Activated CD4-positive, alpha-beta T cell treated with anti-CD3 and anti-CD28 coated beads for 36 hours (primary cell): ENCODE results near the gene TBC1D22B. TPM values are rescaled to one million over a fixed set of nuclear protein-coding genes. Genes with fewer than 3 reads are reported as not detected.
A peak's percentile ranks its signal among the peaks of the same experiment; 100 is the strongest.
"Not testable (repeated sequence)": the region's sequence is repeated elsewhere in the genome, so short reads cannot be mapped to it uniquely, and the experiment has no call there.

Experiments used
- ATAC-seq: fragments of 200-7000 bp; cut with Tn5 transposase; one replicate; pipeline ENCODE4 v1.10.0; 2021; ENCODE audit warnings: mild to moderate bottlenecking, moderate library complexity
- CTCF ChIA-PET: fragments of 350-600 bp; sonication (Branson Sonifier 250); formaldehyde crosslinking; loops from one replicate; lab custom pipeline; 2021; ENCODE audit warnings: antibody characterized with exemption; lab: Charles Lee
- POLR2A ChIA-PET: fragments of 350-600 bp; sonication (Branson Sonifier 250); formaldehyde crosslinking; loops from one replicate; lab custom pipeline; 2021; ENCODE audit warnings: antibody characterized with exemption, inconsistent platforms; lab: Charles Lee
- DNase-seq: peaks from one replicate; pipeline ENCODE4 v3.0.0-alpha.2; 2020
- H3K27ac Mint-ChIP-seq: one replicate; pipeline ENCODE4 v1.8.0; 2021; ENCODE audit warnings: mixed read lengths
- H3K27me3 Mint-ChIP-seq: one replicate; pipeline ENCODE4 v1.8.0; 2021; ENCODE audit warnings: mixed read lengths
- H3K36me3 Mint-ChIP-seq: one replicate; pipeline ENCODE4 v1.8.0; 2021; ENCODE audit warnings: low read depth, mixed read lengths
- H3K4me1 Mint-ChIP-seq: one replicate; pipeline ENCODE4 v1.8.0; 2021; ENCODE audit warnings: mixed read lengths
- H3K4me3 Mint-ChIP-seq: one replicate; pipeline ENCODE4 v1.8.0; 2021; ENCODE audit warnings: mild to moderate bottlenecking, moderate library complexity, mixed read lengths
- H3K9me3 Mint-ChIP-seq: one replicate; pipeline ENCODE4 v1.8.0; 2021; ENCODE audit warnings: low read depth, mixed read lengths
- intact Hi-C, 2 experiments: fragments of 100-400 bp; cut with DNase I in 1 of 2; cut with micrococcal nuclease in 1 of 2; formaldehyde crosslinking; loops; one replicate each; pipeline versions ENCODE4 v1.14.2 to v1.15.1; 2022 to 2024; cut with DNase I, micrococcal nuclease
- total RNA-seq, 2 experiments: library from RNA; stranded (reverse); gene quantifications; one replicate each; pipeline ENCODE4 v1.2.3, GENCODE V29; 2021

The TBC1D22B gene
- total RNA-seq, 2 experiments from 2014 or later, result 14.9 to 17.0 TPM

DNA sequence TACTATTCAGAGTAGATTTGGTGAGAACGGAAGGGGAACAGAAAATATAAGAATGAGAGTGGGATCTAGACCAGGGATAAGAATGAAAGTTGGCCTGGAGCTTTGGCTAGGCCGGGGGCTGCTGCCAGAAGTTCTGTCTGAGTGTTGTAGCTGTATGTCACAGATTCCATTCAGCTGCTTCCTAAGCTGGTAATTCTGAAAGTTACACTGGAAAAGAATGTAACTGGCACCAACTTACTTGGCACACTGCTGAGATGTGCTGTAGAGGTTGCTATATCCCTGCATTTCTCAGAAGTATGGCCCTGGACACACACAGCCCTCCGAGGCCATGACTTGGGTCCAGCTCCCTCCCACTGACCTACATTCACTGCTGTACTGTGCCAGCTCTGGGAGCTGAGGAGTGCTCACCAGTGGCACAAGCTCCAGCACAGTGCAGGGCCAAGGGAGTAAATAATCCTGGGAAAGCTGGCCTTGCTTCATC lies 26.1 kb downstream of the TBC1D22B start:
- no peaks in the 10 kb centered on the region for H3K27me3 Mint-ChIP-seq
- POLR2A ChIA-PET, result no interaction called here
- H3K4me3 Mint-ChIP-seq, result no peak overlapping the region
- intact Hi-C loops, result no loop called here
- peaks cover 20% of the 10 kb centered on the region for H3K4me1 Mint-ChIP-seq
- H3K36me3 Mint-ChIP-seq, result peaks cover 55% of the 10 kb centered on the region
- DNase-seq, result no peak
- no peak overlapping the region for H3K27ac Mint-ChIP-seq
- CTCF ChIA-PET, result interaction anchor here (0.6 kb wide), 1 partner anchor 8 kb away, joined by 3 read pairs; no protein-coding TSS in a partner anchor
- ATAC-seq, result no peak
- no peaks in the 10 kb centered on the region for H3K9me3 Mint-ChIP-seq

GRCh38 chr6:37284781-37285180 lies 27.2 kb downstream of the TBC1D22B start:
- Mint-ChIP-seq H3K4me3 (no peak overlapping the region), H3K36me3 (peaks cover 56% of the 10 kb centered on the region), H3K27ac (no peak overlapping the region), H3K4me1 (peaks cover 30% of the 10 kb centered on the region), H3K9me3 (no peaks in the 10 kb centered on the region), H3K27me3 (no peaks in the 10 kb centered on the region)
- intact Hi-C loops, result no loop called here
- ChIA-PET POLR2A (interaction anchor here (0.6 kb wide), 1 partner anchor 44 kb away, joined by 3 read pairs; no protein-coding TSS in a partner anchor), CTCF (interaction anchor here (0.6 to 1.0 kb wide), 3 partner anchors 9 to 266 kb away, joined by 3 read pairs; no protein-coding TSS in a partner anchor)
- ATAC-seq (no peak), DNase-seq (no peak)

DNA sequence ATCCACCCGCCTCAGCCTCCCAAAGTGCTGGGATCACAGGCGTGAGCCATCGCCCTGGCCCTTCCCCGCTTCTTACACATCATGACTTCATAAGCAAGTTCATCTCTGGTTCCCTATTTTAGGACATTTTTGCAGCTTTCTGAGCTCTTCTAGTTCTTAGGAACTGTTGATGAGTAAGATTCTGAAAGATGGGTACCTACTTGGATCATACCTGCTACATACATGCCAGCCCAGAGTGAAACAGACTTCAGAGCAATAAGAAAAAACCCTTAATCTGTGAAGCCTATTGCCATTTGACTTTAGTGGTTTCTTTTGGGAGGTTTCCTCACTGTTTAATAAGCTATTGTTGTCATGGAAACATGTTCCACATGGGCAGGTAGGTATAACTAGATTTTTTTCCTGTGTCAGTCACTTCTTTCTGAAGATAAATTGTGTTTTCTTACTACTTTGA lies 28.3 kb downstream of the TBC1D22B start:
- peak; percentile 64 for ATAC-seq
- ChIA-PET POLR2A (interaction anchor here (0.6 to 1.2 kb wide), 6 partner anchors 15 to 1353 kb away, joined by 3 to 13 read pairs (median 4); partner anchors contain the start of genes TBC1D22B and TMEM217), CTCF (interaction anchor here (0.6 to 1.2 kb wide), 3 partner anchors 20 to 115 kb away, joined by 3 to 4 read pairs (median 3); no protein-coding TSS in a partner anchor)
- H3K4me3 Mint-ChIP-seq, result no peak overlapping the region
- no peaks in the 10 kb centered on the region for H3K27me3 Mint-ChIP-seq
- H3K36me3 Mint-ChIP-seq, result peaks cover 56% of the 10 kb centered on the region
- intact Hi-C loops, result loop anchor here in 1 of 2 experiments (1.0 kb wide), 1 partner anchor 46 kb away; no protein-coding TSS in a partner anchor
- H3K4me1 Mint-ChIP-seq, result peaks cover 35% of the 10 kb centered on the region
- peak overlapping the region; percentile 55 for H3K27ac Mint-ChIP-seq
- H3K9me3 Mint-ChIP-seq, result no peaks in the 10 kb centered on the region
- DNase-seq, result peak; percentile 40

DNA sequence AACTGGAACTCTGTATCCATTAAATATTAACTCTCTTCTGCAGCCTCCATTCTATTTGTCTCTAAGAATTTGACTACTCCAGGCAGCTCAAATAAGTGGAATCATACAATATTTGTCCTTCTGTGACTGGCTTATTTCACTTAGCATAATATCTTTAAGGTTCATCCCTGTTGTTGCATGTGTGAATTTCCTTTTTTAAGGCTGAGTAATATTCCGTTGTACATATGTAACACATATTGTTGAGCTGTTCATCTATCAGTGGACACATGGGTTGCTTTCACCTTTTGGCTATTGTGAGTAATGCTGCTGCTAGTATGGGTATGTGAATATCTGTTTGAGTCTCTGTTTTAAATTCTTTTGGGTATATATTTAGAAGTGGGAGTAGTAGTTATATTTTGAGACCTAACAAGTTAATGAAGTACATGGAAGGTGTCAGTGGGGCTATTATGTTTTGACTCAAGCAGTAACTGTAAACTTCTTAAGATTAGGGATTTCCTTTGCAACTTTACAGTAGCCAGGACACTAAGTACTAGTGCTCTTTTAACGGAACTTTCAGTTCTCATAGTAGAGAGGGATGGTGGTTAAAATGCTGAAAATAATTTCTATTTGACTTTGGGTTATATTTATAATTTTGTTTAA lies 30.1 kb downstream of the TBC1D22B start:
- H3K4me3 Mint-ChIP-seq, result no peak overlapping the region
- DNase-seq, result no peak
- H3K27ac Mint-ChIP-seq, result no peak overlapping the region
- H3K27me3 Mint-ChIP-seq, result no peaks in the 10 kb centered on the region
- H3K36me3 Mint-ChIP-seq, result peaks cover 64% of the 10 kb centered on the region
- no peak for ATAC-seq
- no peaks in the 10 kb centered on the region for H3K9me3 Mint-ChIP-seq
- ChIA-PET CTCF (interaction anchor here (0.7 to 1.0 kb wide), 2 partner anchors 23 to 216 kb away, joined by 3 read pairs; no protein-coding TSS in a partner anchor), POLR2A (no interaction called here)
- intact Hi-C loops, result no loop called here
- peaks cover 35% of the 10 kb centered on the region for H3K4me1 Mint-ChIP-seq

- ChIA-PET POLR2A (no interaction called here), CTCF (interaction anchor here (0.7 to 1.8 kb wide), 2 partner anchors 36 to 216 kb away, joined by 3 to 5 read pairs; no protein-coding TSS in a partner anchor)
- Mint-ChIP-seq H3K36me3 (peaks cover 59% of the 10 kb centered on the region), H3K9me3 (no peaks in the 10 kb centered on the region), H3K27ac (no peak overlapping the region), H3K4me3 (no peak overlapping the region), H3K27me3 (no peaks in the 10 kb centered on the region), H3K4me1 (peaks cover 35% of the 10 kb centered on the region)
- ATAC-seq, result no peak
- no peak for DNase-seq
- intact Hi-C loops, result no loop called here
These were observed 30.7 kb downstream of the TBC1D22B start for GRCh38 chr6:37288247-37288646.

GRCh38 chr6:37289931-37290330 lies 32.4 kb downstream of the TBC1D22B start:
- no peaks in the 10 kb centered on the region for H3K9me3 Mint-ChIP-seq
- ChIA-PET POLR2A (interaction anchor here (0.6 to 1.0 kb wide), 3 partner anchors 32 to 117 kb away, joined by 3 read pairs; partner anchors contain the start of genes TBC1D22B and TMEM217), CTCF (interaction anchor here (0.5 to 1.8 kb wide), 2 partner anchors 34 to 270 kb away, joined by 3 to 5 read pairs; no protein-coding TSS in a partner anchor)
- peak overlapping the region; percentile 72 for H3K27ac Mint-ChIP-seq
- H3K27me3 Mint-ChIP-seq, result no peaks in the 10 kb centered on the region
- H3K4me1 Mint-ChIP-seq, result peaks cover 33% of the 10 kb centered on the region
- peaks cover 51% of the 10 kb centered on the region for H3K36me3 Mint-ChIP-seq
- peak; percentile 40 for DNase-seq
- intact Hi-C loops, result no loop called here
- H3K4me3 Mint-ChIP-seq, result no peak overlapping the region
- peak; percentile 89 for ATAC-seq

GRCh38 chr6:37293426-37293825 lies 35.9 kb downstream of the TBC1D22B start:
- ATAC-seq (no peak), DNase-seq (no peak)
- Mint-ChIP-seq H3K27me3 (no peaks in the 10 kb centered on the region), H3K4me3 (no peak overlapping the region), H3K36me3 (peaks cover 51% of the 10 kb centered on the region), H3K4me1 (peaks cover 15% of the 10 kb centered on the region), H3K9me3 (no peaks in the 10 kb centered on the region), H3K27ac (no peak overlapping the region)
- CTCF ChIA-PET, result interaction anchor here (0.8 to 1.2 kb wide), 3 partner anchors 8 to 73 kb away, joined by 3 to 4 read pairs (median 3); no protein-coding TSS in a partner anchor
- intact Hi-C loops, result no loop called here
- POLR2A ChIA-PET, result no interaction called here

DNA sequence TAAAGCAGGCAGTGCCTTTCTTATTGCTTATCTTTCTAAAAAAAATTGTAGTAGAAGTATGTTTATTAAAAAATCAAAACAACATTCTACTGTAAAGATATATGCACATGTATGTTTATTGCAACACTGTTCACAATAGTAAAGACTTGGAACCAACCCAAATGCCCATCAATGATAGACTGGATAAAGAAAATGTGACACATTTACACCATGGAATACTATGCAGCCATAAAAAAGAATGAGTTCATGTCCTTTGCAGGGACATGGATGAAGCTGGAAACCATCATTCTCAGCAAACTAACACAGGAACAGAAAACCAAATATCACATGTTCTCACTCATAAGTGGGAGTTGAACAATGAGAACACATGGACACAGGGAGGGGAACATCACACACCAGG lies 40.1 kb downstream of the TBC1D22B start:
- DNase-seq, intact Hi-C loops, H3K27ac Mint-ChIP-seq, H3K27me3 Mint-ChIP-seq, H3K4me3 Mint-ChIP-seq, H3K4me1 Mint-ChIP-seq, POLR2A ChIA-PET, ATAC-seq, H3K9me3 Mint-ChIP-seq: not testable (repeated sequence)
- CTCF ChIA-PET, result interaction anchor here (0.5 to 1.4 kb wide), 3 partner anchors 16 to 304 kb away, joined by 3 to 4 read pairs (median 3); no protein-coding TSS in a partner anchor
- peaks cover 33% of the 10 kb centered on the region for H3K36me3 Mint-ChIP-seq

- Mint-ChIP-seq H3K36me3 (peaks cover 39% of the 10 kb centered on the region), H3K27ac (no peak overlapping the region), H3K27me3 (no peaks in the 10 kb centered on the region), H3K4me1 (peaks cover 2% of the 10 kb centered on the region), H3K9me3 (no peaks in the 10 kb centered on the region), H3K4me3 (no peak overlapping the region)
- POLR2A ChIA-PET, result no interaction called here
- DNase-seq, result no peak
- intact Hi-C loops, result no loop called here
- ATAC-seq, result no peak
- CTCF ChIA-PET, result interaction anchor here (1.4 kb wide), 2 partner anchors 15 to 27 kb away, joined by 3 to 4 read pairs; no protein-coding TSS in a partner anchor
These were observed 41.4 kb downstream of the TBC1D22B start for GRCh38 chr6:37298958-37299357.

GRCh38 chr6:37299990-37300389 lies 42.4 kb downstream of the TBC1D22B start:
- DNase-seq, result no peak
- CTCF ChIA-PET, result interaction anchor here (0.8 to 1.4 kb wide), 3 partner anchors 9 to 91 kb away, joined by 3 to 4 read pairs (median 3); no protein-coding TSS in a partner anchor
- H3K9me3 Mint-ChIP-seq, result no peaks in the 10 kb centered on the region
- H3K27ac Mint-ChIP-seq, result no peak overlapping the region
- POLR2A ChIA-PET, result no interaction called here
- H3K4me1 Mint-ChIP-seq, result peaks cover 2% of the 10 kb centered on the region
- no peaks in the 10 kb centered on the region for H3K27me3 Mint-ChIP-seq
- intact Hi-C loops, result no loop called here
- H3K4me3 Mint-ChIP-seq, result no peak overlapping the region
- H3K36me3 Mint-ChIP-seq, result peaks cover 43% of the 10 kb centered on the region
- ATAC-seq, result no peak

DNA sequence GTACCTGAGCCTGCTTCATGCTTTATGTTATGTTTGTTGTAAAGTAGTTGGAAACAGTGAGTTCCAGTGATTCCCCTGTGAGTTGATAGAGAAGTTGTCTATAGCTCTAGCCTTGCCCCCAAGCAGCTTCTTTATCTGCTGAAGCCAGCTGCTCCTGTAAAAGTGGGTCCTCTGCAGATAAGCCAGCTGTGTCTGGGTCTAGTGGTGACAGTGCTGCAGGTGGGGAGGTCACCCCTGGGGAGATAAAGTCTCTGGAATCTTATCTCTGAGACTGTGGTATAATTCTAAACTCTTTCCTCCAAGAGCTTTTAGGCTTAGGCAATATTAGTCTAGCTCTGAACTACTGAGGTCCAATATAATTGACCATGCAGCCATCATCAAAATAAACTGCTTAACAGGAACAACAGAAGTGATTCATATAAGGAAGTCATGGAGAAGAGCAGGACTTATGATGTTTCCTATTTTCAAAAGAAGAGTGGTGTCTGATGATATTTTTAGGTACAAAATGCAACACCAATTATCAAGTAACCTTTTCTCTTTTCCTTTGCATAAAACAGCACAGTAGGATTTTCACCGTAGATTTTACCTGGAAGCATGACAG lies 44.6 kb downstream of the TBC1D22B start:
- Mint-ChIP-seq H3K27ac (no peak overlapping the region), H3K4me1 (peaks cover 2% of the 10 kb centered on the region), H3K9me3 (no peaks in the 10 kb centered on the region), H3K36me3 (peaks cover 34% of the 10 kb centered on the region), H3K27me3 (no peaks in the 10 kb centered on the region), H3K4me3 (no peak overlapping the region)
- ChIA-PET CTCF (interaction anchor here (1.1 to 1.3 kb wide), 3 partner anchors 12 to 89 kb away, joined by 3 read pairs; no protein-coding TSS in a partner anchor), POLR2A (no interaction called here)
- ATAC-seq (no peak), DNase-seq (no peak)
- intact Hi-C loops, result no loop called here
